Testis (tissue), 5 donors: ENCODE results near the gene PRPS1. TPM values are rescaled to one million over a fixed set of nuclear protein-coding genes. Genes with fewer than 3 reads are reported as not detected.

Experiments
- DNase-seq: peaks from one replicate; pipeline ENCODE4 v3.0.0-alpha.2; 2019
- H3K27ac ChIP-seq, 2 donors: fragments of 200-600 bp; sonication (generic); one replicate each; pipeline ENCODE4 v1.5.1; 2019
- H3K27me3 ChIP-seq: fragments of 200-600 bp; sonication (generic); one replicate; pipeline ENCODE4 v1.5.1; 2019
- H3K36me3 ChIP-seq: fragments of 200-600 bp; sonication (generic); one replicate; pipeline ENCODE4 v1.5.1; 2017; ENCODE audit warnings: low read depth; ENCODE audit errors: missing control alignments
- H3K4me1 ChIP-seq: fragments of 200-600 bp; sonication (generic); one replicate; pipeline ENCODE4 v1.5.1; 2019
- H3K4me3 ChIP-seq, 2 donors: fragments of 200-600 bp; sonication (generic); one replicate each; pipeline ENCODE4 v1.5.1; 2017 to 2019
- H3K9me3 ChIP-seq: fragments of 200-600 bp; sonication (generic); one replicate; pipeline ENCODE4 v1.5.1; 2017
- POLR2A ChIP-seq: fragments of 450-650 bp; IDR thresholded peaks from one replicate; pipeline ENCODE4 v1.6.1; 2017; ENCODE audit warnings: antibody characterized with exemption, mild to moderate bottlenecking, moderate library complexity
- WGBS, 2 donors: methylation state at CpG; one replicate each; pipeline ENCODE4 v1.1.5; 2018; 5-methylcytosine and 5-hydroxymethylcytosine counted together
- intact Hi-C: fragments of 100-400 bp; cut with DNase I; formaldehyde crosslinking; loops from one replicate; pipeline ENCODE4 v1.15.1; 2023; ENCODE audit warnings: low total_unique reads
- long read RNA-seq, 2 donors: transcript quantifications; one replicate each; lab custom pipeline, GENCODE V29; 2026
- polyA plus RNA-seq: library from polyadenylated mRNA; stranded (reverse); fragments of 350-450 nt; fragmentation: Illumina TruSeq; extraction: RNeasy Lipid Tissue Mini Kit (QIAGEN cat#74804); gene quantifications from one replicate; pipeline ENCODE4 v1.2.3, GENCODE V29; 2014; ENCODE audit warnings: low read depth, low replicate concordance; ENCODE audit not compliant: insufficient read depth
- total RNA-seq, 2 donors: library from RNA; depleted of rRNA; stranded (reverse); fragments of >200 nt; gene quantifications; one replicate each; pipeline ENCODE4 v1.2.3, GENCODE V29; 2016
- TF ChIP-seq, protein P1 (sequence below), 3 experiments: fragments of 450-650 bp in 2 of 3; fragments of 200-600 bp in 1 of 3; sonication (generic) in 1 of 3; IDR thresholded peaks; one replicate each; pipeline ENCODE4 v1.5.1; 2016 to 2019; ENCODE audit warnings: antibody characterized with exemption in 3 of 3, mild to moderate bottlenecking in 2 of 3, moderate library complexity in 1 of 3

The PRPS1 gene
- total RNA-seq: 10 to 100 TPM; 38.7 to 39.3 TPM
- polyA plus RNA-seq: 32.7 TPM
- long read RNA-seq, donor 1, transcript PRPS1-204 (7 exons, 2,152 nt): major isoform, 15 of 17 reads
- long read RNA-seq, donor 1, partial matches to known transcripts: 0 of 17 reads
- long read RNA-seq, donor 1, other reads (novel, unspliced or antisense): 0 of 17 reads
- long read RNA-seq, donor 2, transcript PRPS1-204 (7 exons, 2,152 nt): major isoform, 5 of 451 reads
- long read RNA-seq, donor 2, partial matches to known transcripts: 328 of 451 reads
- long read RNA-seq, donor 2, other reads (novel, unspliced or antisense): 116 of 451 reads

DNA sequence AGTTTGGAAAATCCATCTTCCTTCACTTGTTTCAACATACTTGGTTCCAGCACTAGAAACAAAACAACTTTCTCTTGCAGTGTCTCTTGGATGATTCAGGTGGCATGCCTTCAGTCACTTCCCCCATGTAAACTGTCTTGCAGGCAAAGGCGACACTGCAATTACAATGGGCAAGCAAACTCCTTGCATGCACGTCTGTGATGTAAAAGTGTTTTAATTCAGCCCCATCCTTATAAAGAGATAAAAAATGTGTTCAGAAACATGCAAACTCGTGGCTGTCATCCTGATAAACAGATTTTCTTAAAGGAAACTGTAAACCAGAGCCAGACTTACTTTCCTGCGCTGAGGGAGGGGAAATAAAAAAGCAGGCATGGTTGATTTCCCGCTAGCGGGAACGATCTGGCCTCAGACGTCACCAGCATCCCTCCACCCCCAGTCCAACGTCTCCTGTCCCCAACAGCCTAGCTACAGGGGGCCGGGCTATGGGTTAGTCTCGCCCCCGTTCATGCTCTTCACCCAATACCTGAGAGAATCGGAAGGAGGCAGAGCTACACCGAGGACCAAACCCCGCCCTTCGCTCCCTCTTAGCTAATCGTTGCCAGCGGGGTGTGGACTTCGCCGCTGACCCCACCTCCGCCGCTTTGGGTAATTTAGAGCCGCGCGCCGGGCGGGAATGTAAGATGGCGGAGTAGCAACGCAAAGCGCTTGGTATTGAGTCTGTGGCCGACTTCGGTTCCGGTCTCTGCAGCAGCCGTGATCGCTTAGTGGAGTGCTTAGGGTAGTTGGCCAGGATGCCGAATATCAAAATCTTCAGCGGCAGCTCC is at the start of gene PRPS1:
TSS of gene PRPS1 (plus strand) at position 673 of the 824 bp plus-strand sequence. CDS start at position 792, 119 bp downstream.
- Histone ChIP-seq H3K27ac (peak within 1 kb of the TSS; percentile 44 to 74), H3K9me3 (no peaks in the 10 kb centered on the region), H3K4me1 (no peaks in the 10 kb centered on the region), H3K4me3 (peak within 1 kb of the TSS; percentile 66 to 73), H3K27me3 (no peaks in the 10 kb centered on the region), H3K36me3 (no peaks in the 10 kb centered on the region)
- TF ChIP-seq, protein P1, sequence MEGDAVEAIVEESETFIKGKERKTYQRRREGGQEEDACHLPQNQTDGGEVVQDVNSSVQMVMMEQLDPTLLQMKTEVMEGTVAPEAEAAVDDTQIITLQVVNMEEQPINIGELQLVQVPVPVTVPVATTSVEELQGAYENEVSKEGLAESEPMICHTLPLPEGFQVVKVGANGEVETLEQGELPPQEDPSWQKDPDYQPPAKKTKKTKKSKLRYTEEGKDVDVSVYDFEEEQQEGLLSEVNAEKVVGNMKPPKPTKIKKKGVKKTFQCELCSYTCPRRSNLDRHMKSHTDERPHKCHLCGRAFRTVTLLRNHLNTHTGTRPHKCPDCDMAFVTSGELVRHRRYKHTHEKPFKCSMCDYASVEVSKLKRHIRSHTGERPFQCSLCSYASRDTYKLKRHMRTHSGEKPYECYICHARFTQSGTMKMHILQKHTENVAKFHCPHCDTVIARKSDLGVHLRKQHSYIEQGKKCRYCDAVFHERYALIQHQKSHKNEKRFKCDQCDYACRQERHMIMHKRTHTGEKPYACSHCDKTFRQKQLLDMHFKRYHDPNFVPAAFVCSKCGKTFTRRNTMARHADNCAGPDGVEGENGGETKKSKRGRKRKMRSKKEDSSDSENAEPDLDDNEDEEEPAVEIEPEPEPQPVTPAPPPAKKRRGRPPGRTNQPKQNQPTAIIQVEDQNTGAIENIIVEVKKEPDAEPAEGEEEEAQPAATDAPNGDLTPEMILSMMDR (IDR thresholded peaks at IDR 0.05): no peak
- peak; percentile 33 for TF ChIP-seq POLR2A
- 0% methylated on average over 4 to 27 of the region's 37 CpGs for WGBS, 2 donors
- peak; percentile 95 for DNase-seq
- intact Hi-C loops: no loop called here

DNA sequence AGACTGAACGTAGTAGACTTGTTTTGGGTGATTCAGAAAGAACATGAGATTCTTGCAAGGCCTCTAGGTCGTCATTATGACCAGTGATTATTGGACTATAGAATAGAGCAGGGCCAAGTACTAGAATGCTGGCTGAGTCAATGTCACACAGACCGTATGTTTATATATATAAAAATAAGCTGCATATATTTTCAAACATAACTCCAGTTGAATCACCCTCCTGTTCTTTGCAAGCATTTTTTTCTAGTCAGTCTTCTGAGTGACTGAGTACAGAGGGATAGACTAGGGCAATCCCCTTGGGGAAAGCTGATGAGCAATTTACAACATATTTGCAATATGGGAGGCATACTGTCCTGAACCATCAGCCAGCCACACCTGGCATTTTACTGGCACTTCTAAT is 48.4 kb upstream of the PRPS1 start:
- H3K4me1 ChIP-seq: no peaks in the 10 kb centered on the region
- intact Hi-C loops: no loop called here
- 83 to 84% methylated on average over 3 of the region's 3 CpGs for WGBS, 2 donors
- no peaks in the 10 kb centered on the region for H3K36me3 ChIP-seq
- no peaks in the 10 kb centered on the region for H3K27me3 ChIP-seq
- H3K27ac ChIP-seq: no peak overlapping the region
- TF ChIP-seq, protein P1 (IDR thresholded peaks at IDR 0.05): no peak
- TF ChIP-seq POLR2A: no peak
- no peak overlapping the region for H3K4me3 ChIP-seq
- H3K9me3 ChIP-seq: no peaks in the 10 kb centered on the region
- no peak for DNase-seq

DNA sequence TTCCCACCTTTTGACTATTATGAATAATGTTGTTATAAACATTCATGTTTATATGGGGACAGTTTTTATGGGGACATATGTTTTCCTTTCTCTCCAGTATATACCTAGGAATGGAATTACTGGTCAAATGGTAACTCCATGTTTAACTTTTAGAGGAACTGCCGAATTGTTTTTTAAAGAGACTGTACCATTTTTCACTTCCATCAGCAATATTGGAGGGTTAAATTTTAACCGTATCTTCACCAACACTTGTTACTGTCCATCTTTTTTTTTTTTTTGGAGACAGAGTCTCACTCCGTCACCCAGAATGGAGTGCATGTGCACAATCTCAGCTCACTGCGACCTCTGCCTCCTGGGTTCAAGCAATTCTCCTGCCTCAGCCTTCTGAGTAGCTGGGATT is 46.4 kb upstream of the PRPS1 start:
- WGBS, 2 donors: 91 to 97% methylated on average over 4 of the region's 4 CpGs
- Histone ChIP-seq H3K9me3 (no peaks in the 10 kb centered on the region), H3K27me3 (no peaks in the 10 kb centered on the region), H3K36me3 (no peaks in the 10 kb centered on the region), H3K4me1 (no peaks in the 10 kb centered on the region), H3K4me3 (no peak overlapping the region), H3K27ac (no peak overlapping the region)
- DNase-seq: no peak
- intact Hi-C loops: no loop called here
- TF ChIP-seq, protein P1 (IDR thresholded peaks at IDR 0.05): no peak
- no peak for TF ChIP-seq POLR2A

DNA sequence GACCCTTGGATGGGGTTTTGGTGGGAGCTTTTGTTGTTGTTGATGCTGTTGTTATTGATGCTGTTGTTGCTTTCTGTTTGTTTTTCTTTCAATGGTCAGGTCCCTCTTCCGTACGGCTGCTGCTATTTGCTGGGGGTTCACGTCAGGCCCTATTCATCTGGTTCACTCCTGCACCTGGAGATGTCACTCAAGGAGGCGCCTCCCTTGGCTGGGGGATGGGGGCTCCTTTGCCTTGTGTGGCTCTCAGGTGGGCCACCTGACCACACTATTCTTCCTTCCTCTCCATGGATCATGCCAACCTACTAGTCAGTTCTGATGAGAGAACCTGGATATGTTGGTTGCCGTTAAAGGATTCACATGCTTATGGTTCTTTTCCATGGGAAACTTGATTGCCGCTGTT is 39.1 kb upstream of the PRPS1 start:
- Histone ChIP-seq H3K36me3 (no peaks in the 10 kb centered on the region), H3K9me3 (no peaks in the 10 kb centered on the region), H3K4me1 (no peaks in the 10 kb centered on the region), H3K4me3 (no peak overlapping the region), H3K27ac (no peak overlapping the region), H3K27me3 (no peaks in the 10 kb centered on the region)
- no peak for TF ChIP-seq POLR2A
- TF ChIP-seq, protein P1 (IDR thresholded peaks at IDR 0.05): no peak
- intact Hi-C loops: no loop called here
- 91 to 97% methylated on average over 5 to 6 of the region's 6 CpGs for WGBS, 2 donors
- no peak for DNase-seq
